ENCODE data around the gene RAD51B.

- no peak for TF ChIP-seq CTCF (conservative IDR thresholded peaks at IDR 0.05; ENCODE audit: low read depth, low read length)
- TF ChIP-seq EZH2 (IDR thresholded peaks at IDR 0.05; ENCODE audit: borderline replicate concordance, low read depth, low read length, poor library complexity, severe bottlenecking): no peak
Measured at GRCh38 chr14:68450391-68451120, 631.0 kb downstream of the RAD51B start.

Data from A673 (cell line).